Sigmoid colon (tissue), 7 donors: ENCODE measurements around the gene ISYNA1. TPM values are rescaled to one million over a fixed set of nuclear protein-coding genes. Genes with fewer than 3 reads are reported as not detected.

ENCODE experiments used
- DNase-seq: peaks from one replicate; pipeline ENCODE4 v3.0.0-alpha.2; 2019
- H3K27ac ChIP-seq, 4 donors: fragments of 200-600 bp; sonication (generic); one replicate each; pipeline ENCODE4 v1.5.1; 2016 to 2019; ENCODE audit warnings: mild to moderate bottlenecking in 1 of 4
- H3K27me3 ChIP-seq, 3 donors: fragments of 200-600 bp; sonication (generic); one replicate each; pipeline ENCODE4 v1.5.1; 2019; ENCODE audit warnings: mild to moderate bottlenecking in 1 of 3
- H3K36me3 ChIP-seq, 4 donors: fragments of 200-600 bp; sonication (generic); one replicate each; pipeline ENCODE4 v1.5.1; 2016 to 2019
- H3K4me1 ChIP-seq, 4 donors: fragments of 200-600 bp; sonication (generic); one replicate each; pipeline ENCODE4 v1.5.1; 2017 to 2019
- H3K4me3 ChIP-seq, 4 donors: fragments of 200-600 bp; sonication (generic); one replicate each; pipeline ENCODE4 v1.5.1; 2017 to 2019; ENCODE audit warnings: mild to moderate bottlenecking in 2 of 4, moderate library complexity in 1 of 4
- H3K9me3 ChIP-seq, 4 donors: fragments of 200-600 bp in 3 of 4; sonication (generic) in 3 of 4; one replicate each; pipeline versions ENCODE4 v1.5.1 to v1.6.1; 2013 to 2019
- EP300 ChIP-seq, 4 donors: sonication (generic); formaldehyde crosslinking; IDR thresholded peaks; one replicate each; pipeline ENCODE4 v1.6.1; 2017; ENCODE audit warnings: antibody characterized with exemption in 4 of 4
- POLR2A ChIP-seq, 2 donors: fragments of 450-650 bp; IDR thresholded peaks; one replicate each; pipeline ENCODE4 v1.6.1; 2016; ENCODE audit warnings: antibody characterized with exemption in 2 of 2, mild to moderate bottlenecking in 2 of 2, moderate library complexity in 2 of 2
- POLR2AphosphoS5 ChIP-seq, 4 donors: sonication (generic); formaldehyde crosslinking; IDR thresholded peaks; one replicate each; pipeline ENCODE4 v1.6.1; 2017; ENCODE audit warnings: antibody characterized with exemption in 4 of 4
- WGBS, 2 donors: extraction: QIAGEN DNeasy Blood & Tissue Kit; methylation state at CpG; one replicate each; pipeline ENCODE4 v1.1.7; 2013; 5-methylcytosine and 5-hydroxymethylcytosine counted together
- intact Hi-C: fragments of 100-400 bp; cut with DNase I; formaldehyde crosslinking; loops from one replicate; pipeline ENCODE4 v1.15.1; 2023
- polyA plus RNA-seq, 3 donors: library from polyadenylated mRNA; stranded (reverse); fragments of 200-250 nt; gene quantifications; one replicate each; pipeline ENCODE4 v1.2.3, GENCODE V29; 2013
- total RNA-seq, 4 donors: library from RNA; depleted of rRNA; stranded (reverse); fragments of >200 nt; gene quantifications; one replicate each; pipeline ENCODE4 v1.1.0, GENCODE V29; 2016
- TF ChIP-seq, protein P1 (sequence below), 4 experiments: fragments of 450-650 bp in 3 of 4; fragments of 200-600 bp in 1 of 4; IDR thresholded peaks; one replicate each; pipeline ENCODE4 v1.5.1; 2016 to 2019; ENCODE audit warnings: antibody characterized with exemption in 4 of 4, mild to moderate bottlenecking in 3 of 4, moderate library complexity in 2 of 4
- donor health status: healthy with polysubstance abuse.
- donor health status: Bipolar disorder and iron deficiency.
- donor health status: healthy.

Gene ISYNA1
- total and polyA plus RNA-seq, 7 donors: 3.7 to 18.7 (median 10.2) TPM

DNA sequence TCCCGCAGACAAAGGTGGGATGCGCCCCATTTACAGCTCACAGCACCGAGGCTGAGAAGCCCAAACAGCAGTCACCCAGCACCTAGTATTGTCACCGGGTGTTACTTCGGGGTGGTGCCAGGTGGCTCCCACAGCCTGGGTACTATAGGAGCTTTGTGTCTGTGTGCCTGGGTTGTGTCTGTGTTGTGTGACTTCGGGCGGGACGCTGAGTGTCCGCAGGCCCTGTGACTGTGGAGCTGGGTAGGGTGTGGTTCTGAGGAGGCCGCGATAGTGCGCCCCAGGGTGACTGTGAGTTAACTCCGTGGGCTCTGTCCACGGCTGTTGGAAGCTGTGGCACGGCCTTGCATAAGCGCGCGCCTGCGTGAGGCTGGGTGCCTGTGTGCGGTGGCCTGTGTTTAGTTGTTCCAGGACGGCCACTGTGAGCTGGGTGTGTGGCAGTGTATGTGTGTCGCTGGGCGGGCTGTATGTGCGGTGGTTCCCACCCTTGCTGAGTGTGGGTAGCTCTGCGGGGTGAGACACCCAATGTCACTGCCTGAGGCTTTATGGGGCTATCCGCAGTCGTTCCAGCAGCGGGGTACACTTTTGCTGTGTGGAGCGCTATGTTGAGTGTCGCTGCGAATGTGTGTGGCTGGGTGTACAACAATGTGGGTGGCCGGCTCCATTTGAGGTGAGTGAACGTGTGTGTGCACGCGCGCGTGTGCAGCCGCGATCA, 19.3 kb downstream of the ISYNA1 start:
- TF ChIP-seq, protein P1, sequence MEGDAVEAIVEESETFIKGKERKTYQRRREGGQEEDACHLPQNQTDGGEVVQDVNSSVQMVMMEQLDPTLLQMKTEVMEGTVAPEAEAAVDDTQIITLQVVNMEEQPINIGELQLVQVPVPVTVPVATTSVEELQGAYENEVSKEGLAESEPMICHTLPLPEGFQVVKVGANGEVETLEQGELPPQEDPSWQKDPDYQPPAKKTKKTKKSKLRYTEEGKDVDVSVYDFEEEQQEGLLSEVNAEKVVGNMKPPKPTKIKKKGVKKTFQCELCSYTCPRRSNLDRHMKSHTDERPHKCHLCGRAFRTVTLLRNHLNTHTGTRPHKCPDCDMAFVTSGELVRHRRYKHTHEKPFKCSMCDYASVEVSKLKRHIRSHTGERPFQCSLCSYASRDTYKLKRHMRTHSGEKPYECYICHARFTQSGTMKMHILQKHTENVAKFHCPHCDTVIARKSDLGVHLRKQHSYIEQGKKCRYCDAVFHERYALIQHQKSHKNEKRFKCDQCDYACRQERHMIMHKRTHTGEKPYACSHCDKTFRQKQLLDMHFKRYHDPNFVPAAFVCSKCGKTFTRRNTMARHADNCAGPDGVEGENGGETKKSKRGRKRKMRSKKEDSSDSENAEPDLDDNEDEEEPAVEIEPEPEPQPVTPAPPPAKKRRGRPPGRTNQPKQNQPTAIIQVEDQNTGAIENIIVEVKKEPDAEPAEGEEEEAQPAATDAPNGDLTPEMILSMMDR (IDR thresholded peaks at IDR 0.05): no peak
- TF ChIP-seq EP300 (IDR thresholded peaks at IDR 0.05) (no peak), POLR2AphosphoS5 (IDR thresholded peaks at IDR 0.05) (no peak), POLR2A (IDR thresholded peaks at IDR 0.05) (no peak)
- no peak for DNase-seq
- H3K9me3 ChIP-seq: no peaks in the 10 kb centered on the region
- no peaks in the 10 kb centered on the region for H3K36me3 ChIP-seq
- H3K27ac ChIP-seq: peak overlapping the region; percentile 82 to 88 (median 86)
- H3K4me3 ChIP-seq: peak overlapping the region; percentile 20 to 74 (median 64)
- peaks cover 0 to 73% (median 67%) of the 10 kb centered on the region in 4 donors for H3K4me1 ChIP-seq
- peaks cover 0 to 29% (median 3%) of the 10 kb centered on the region in 3 donors for H3K27me3 ChIP-seq
- intact Hi-C loops: loop anchor here (5.0 to 10.0 kb wide), 2 partner anchors 136 to 304 kb away; partner anchors contain the start of gene JUND
- WGBS, 2 donors: 3 to 19% methylated on average over 39 of the region's 39 CpGs

DNA sequence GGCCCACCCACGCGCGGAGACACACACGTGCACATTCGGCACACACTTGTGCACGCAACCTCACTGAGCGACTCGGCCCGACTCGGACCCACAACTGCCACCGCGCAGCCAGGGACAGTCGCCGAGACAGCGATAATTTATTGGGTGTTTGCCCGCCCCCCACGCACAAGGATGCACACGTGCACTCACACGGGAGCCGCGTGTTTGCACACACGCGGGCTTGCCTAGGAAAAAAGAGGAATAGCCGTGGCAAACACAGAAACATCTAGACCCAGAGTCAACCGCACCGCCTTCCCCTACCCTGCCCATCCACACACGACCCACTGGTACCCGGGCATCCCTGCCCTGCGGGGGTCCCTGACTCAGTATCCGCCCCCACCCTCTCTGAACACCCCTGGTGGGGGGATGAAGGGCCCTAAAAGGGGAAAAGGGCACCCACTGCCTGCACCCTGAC, 19.9 kb downstream of the ISYNA1 start:
- intact Hi-C loops: loop anchor here (5.0 to 10.0 kb wide), 2 partner anchors 136 to 303 kb away; partner anchors contain the start of gene JUND
- WGBS, 2 donors: 5 to 10% methylated on average over 30 of the region's 30 CpGs
- H3K4me3 ChIP-seq: peak overlapping the region in 3 of 4 donors; percentile 37 to 74 (median 40)

DNA sequence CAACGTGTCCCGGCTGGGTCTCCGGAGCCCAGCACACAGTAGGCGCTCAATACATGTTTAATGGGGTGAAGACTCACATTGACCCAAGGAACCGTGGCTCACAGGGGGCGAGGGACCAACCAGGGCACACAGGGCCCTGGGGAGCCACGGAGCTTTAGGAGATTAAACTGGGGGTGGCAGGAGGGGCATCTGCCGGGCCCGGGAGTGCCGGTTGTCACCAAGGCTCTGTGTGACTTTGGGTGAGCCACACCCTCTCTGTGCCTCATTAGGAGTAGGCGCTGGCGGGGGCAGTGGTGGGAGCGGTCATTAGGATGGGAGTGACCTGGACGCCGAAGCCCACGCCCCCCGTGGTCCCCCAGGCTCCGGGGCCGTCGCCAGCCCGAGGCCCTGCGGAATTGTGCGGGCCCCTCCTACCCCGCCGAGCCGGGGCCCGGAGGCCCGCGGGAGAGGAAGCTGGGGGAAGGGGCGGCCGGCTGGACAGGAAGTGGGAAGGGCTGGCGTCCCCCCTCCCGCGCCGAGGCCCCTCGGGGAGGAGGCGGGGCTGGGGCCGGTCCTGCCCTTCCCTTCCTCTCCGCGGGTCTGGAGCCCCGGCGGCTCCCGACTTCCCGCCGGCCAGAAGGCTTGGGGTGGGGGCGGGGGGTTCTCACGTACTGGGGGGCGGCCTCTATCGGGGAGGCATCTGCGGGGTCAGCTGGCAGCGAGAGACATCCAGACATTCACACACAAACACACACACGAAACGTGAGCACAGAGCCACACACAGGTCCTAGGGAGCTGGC, 20.5 kb downstream of the ISYNA1 start:
- H3K4me3 ChIP-seq: peak overlapping the region; percentile 6 to 74 (median 38)
- no peaks in the 10 kb centered on the region for H3K9me3 ChIP-seq
- H3K36me3 ChIP-seq: no peaks in the 10 kb centered on the region
- H3K4me1 ChIP-seq: peaks cover 0 to 68% (median 62%) of the 10 kb centered on the region in 4 donors
- intact Hi-C loops: loop anchor here (5.0 to 10.0 kb wide), 2 partner anchors 135 to 303 kb away; partner anchors contain the start of gene JUND
- peaks cover 0 to 29% (median 3%) of the 10 kb centered on the region in 3 donors for H3K27me3 ChIP-seq
- TF ChIP-seq, protein P1 (IDR thresholded peaks at IDR 0.05): no peak
- TF ChIP-seq POLR2AphosphoS5 (IDR thresholded peaks at IDR 0.05): peak in 3 of 4 donors; percentile 29 to 53 (median 46)
- DNase-seq: peak; percentile 91
- 0% methylated on average over 53 of the region's 53 CpGs for WGBS, 2 donors
- peak overlapping the region; percentile 82 to 88 (median 86) for H3K27ac ChIP-seq

More for the DNA sequence above, 19.9 kb downstream of the ISYNA1 start:
- H3K36me3 ChIP-seq: no peaks in the 10 kb centered on the region
- H3K27me3 ChIP-seq: peaks cover 0 to 29% (median 3%) of the 10 kb centered on the region in 3 donors
- DNase-seq: no peak
- peak overlapping the region; percentile 82 to 88 (median 86) for H3K27ac ChIP-seq
- TF ChIP-seq POLR2AphosphoS5 (IDR thresholded peaks at IDR 0.05) (peak in 1 of 4 donors; percentile 18), POLR2A (IDR thresholded peaks at IDR 0.05) (no peak), EP300 (IDR thresholded peaks at IDR 0.05) (no peak)
- TF ChIP-seq, protein P1 (IDR thresholded peaks at IDR 0.05): no peak
- H3K4me1 ChIP-seq: peaks cover 0 to 68% (median 62%) of the 10 kb centered on the region in 4 donors
- H3K9me3 ChIP-seq: no peaks in the 10 kb centered on the region

DNA sequence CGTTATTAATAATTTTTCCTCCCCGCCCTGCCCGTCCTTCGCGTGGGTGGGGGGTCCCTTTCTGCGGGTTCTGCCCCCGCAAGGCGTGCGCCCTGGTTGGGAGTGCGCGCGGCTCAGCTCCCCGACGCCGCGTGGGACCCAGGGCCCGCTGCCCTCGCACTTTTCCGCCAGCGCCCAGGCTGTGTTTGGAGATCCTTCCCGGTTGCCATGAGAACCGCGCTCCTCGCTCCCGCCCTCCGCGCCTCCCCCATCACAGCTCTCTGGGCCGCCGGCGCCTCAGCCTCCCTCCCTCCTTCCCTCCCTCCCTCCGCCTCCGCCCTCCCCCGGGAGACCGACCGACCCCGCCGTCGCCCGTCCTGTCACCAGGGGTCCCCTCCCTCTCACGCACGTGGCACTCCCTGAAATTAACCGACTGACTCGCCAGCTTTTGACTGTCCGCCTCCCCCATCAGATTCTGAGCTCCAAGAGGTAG, 21.1 kb downstream of the ISYNA1 start:
- H3K4me3 ChIP-seq: peak overlapping the region; percentile 6 to 74 (median 38)
- 1% methylated on average over 44 of the region's 44 CpGs for WGBS, 2 donors
- H3K36me3 ChIP-seq: no peaks in the 10 kb centered on the region
- peaks cover 0 to 29% (median 3%) of the 10 kb centered on the region in 3 donors for H3K27me3 ChIP-seq
- H3K9me3 ChIP-seq: no peaks in the 10 kb centered on the region
- intact Hi-C loops: loop anchor here (5.0 to 10.0 kb wide), 2 partner anchors 135 to 302 kb away; partner anchors contain the start of gene JUND
- H3K4me1 ChIP-seq: peaks cover 0 to 68% (median 62%) of the 10 kb centered on the region in 4 donors
- peak; percentile 95 for DNase-seq
- peak overlapping the region; percentile 82 to 88 (median 86) for H3K27ac ChIP-seq
- TF ChIP-seq POLR2AphosphoS5 (IDR thresholded peaks at IDR 0.05) (peak in 3 of 4 donors; percentile 49 to 69 (median 56)), POLR2A (IDR thresholded peaks at IDR 0.05) (no peak)
- TF ChIP-seq, protein P1 (IDR thresholded peaks at IDR 0.05): no peak
